Esophagus squamous epithelium (tissue), 4 donors: Measurements from ENCODE around the gene CUBN.
"Not testable (repeated sequence)": the region's sequence is repeated elsewhere in the genome, so short reads cannot be mapped to it uniquely, and the experiment has no call there.

ENCODE experiments used
- POLR2A ChIP-seq, 4 donors: fragments of 450-650 bp; IDR thresholded peaks; one replicate each; pipeline ENCODE4 v1.6.1; 2017; ENCODE audit warnings: antibody characterized with exemption in 4 of 4, mild to moderate bottlenecking in 4 of 4, moderate library complexity in 3 of 4
- TF ChIP-seq, protein P1 (sequence below), 6 experiments: fragments of 450-650 bp in 4 of 6; fragments of 200-600 bp in 2 of 6; sonication (generic) in 2 of 6; IDR thresholded peaks; one replicate each; pipeline ENCODE4 v1.5.1; 2016 to 2019; ENCODE audit warnings: antibody characterized with exemption in 6 of 6, mild to moderate bottlenecking in 4 of 6, moderate library complexity in 4 of 6

- not testable (repeated sequence) for TF ChIP-seq POLR2A (IDR thresholded peaks at IDR 0.05)
- TF ChIP-seq, protein P1, sequence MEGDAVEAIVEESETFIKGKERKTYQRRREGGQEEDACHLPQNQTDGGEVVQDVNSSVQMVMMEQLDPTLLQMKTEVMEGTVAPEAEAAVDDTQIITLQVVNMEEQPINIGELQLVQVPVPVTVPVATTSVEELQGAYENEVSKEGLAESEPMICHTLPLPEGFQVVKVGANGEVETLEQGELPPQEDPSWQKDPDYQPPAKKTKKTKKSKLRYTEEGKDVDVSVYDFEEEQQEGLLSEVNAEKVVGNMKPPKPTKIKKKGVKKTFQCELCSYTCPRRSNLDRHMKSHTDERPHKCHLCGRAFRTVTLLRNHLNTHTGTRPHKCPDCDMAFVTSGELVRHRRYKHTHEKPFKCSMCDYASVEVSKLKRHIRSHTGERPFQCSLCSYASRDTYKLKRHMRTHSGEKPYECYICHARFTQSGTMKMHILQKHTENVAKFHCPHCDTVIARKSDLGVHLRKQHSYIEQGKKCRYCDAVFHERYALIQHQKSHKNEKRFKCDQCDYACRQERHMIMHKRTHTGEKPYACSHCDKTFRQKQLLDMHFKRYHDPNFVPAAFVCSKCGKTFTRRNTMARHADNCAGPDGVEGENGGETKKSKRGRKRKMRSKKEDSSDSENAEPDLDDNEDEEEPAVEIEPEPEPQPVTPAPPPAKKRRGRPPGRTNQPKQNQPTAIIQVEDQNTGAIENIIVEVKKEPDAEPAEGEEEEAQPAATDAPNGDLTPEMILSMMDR (IDR thresholded peaks at IDR 0.05) = not testable (repeated sequence)
These were observed 116.3 kb downstream of the CUBN start for GRCh38 chr10:17013131-17013983.
